Karpas-422 (cell line): ENCODE results near the gene PRKCB. TPM values are rescaled to one million over a fixed set of nuclear protein-coding genes. Genes with fewer than 3 reads are reported as not detected.

Source experiments
- DNase-seq: peaks from one replicate; pipeline ENCODE4 v3.0.0-alpha.2; 2015
- H2AFZ ChIP-seq: fragments of 200-600 bp; sonication (generic); 2 replicates; pipeline ENCODE4 v1.6.1; 2014; ENCODE audit warnings: antibody characterized with exemption, low read length, mixed read lengths
- H3K27ac ChIP-seq: fragments of 200-600 bp; sonication (generic); 2 replicates; pipeline ENCODE4 v1.5.1; 2014; ENCODE audit warnings: mild to moderate bottlenecking, low read length, moderate library complexity
- H3K27me3 ChIP-seq: fragments of 200-600 bp; sonication (generic); 2 replicates; pipeline ENCODE4 v1.6.1; 2014; ENCODE audit warnings: low read length, mixed read lengths
- H3K36me3 ChIP-seq: fragments of 200-600 bp; sonication (generic); 2 replicates; pipeline ENCODE4 v1.6.1; 2014; ENCODE audit warnings: low read length, mixed read lengths; ENCODE audit not compliant: insufficient read depth
- H3K4me1 ChIP-seq: fragments of 200-600 bp; sonication (generic); 2 replicates; pipeline ENCODE4 v1.6.1; 2014; ENCODE audit warnings: mild to moderate bottlenecking, low read length, mixed read lengths
- H3K4me2 ChIP-seq: fragments of 200-600 bp; sonication (generic); 2 replicates; pipeline ENCODE4 v1.6.1; 2014; ENCODE audit warnings: low read length, low read depth, mild to moderate bottlenecking; ENCODE audit not compliant: poor library complexity, severe bottlenecking
- H3K4me3 ChIP-seq: fragments of 200-600 bp; sonication (generic); 2 replicates; pipeline ENCODE4 v1.5.1; 2014; ENCODE audit warnings: mild to moderate bottlenecking, antibody characterized with exemption, low read length, mixed read lengths
- H3K79me2 ChIP-seq: fragments of 200-600 bp; sonication (generic); 2 replicates; pipeline ENCODE4 v1.6.1; 2014; ENCODE audit warnings: mild to moderate bottlenecking, low read length, mixed read lengths
- H3K9ac ChIP-seq: fragments of 200-600 bp; sonication (generic); 2 replicates; pipeline ENCODE4 v1.6.0; 2014; ENCODE audit warnings: low read length
- H3K9me2 ChIP-seq: fragments of 200-600 bp; sonication (generic), shearing (Covaris generic); replicated peaks from 2 replicates; pipeline ENCODE4 v1.6.0; 2014; ENCODE audit warnings: mild to moderate bottlenecking, low read length, moderate library complexity; ENCODE audit not compliant: insufficient read depth
- H3K9me3 ChIP-seq: fragments of 300-700, 200-600 bp; sonication (generic); 2 replicates; pipeline ENCODE4 v1.6.1; 2014; ENCODE audit warnings: low read length, mixed read lengths
- H4K20me1 ChIP-seq: fragments of 200-600 bp; sonication (generic); 2 replicates; pipeline ENCODE4 v1.6.1; 2014; ENCODE audit warnings: mild to moderate bottlenecking, antibody characterized with exemption, low read length, low read depth; ENCODE audit not compliant: insufficient read depth
- total RNA-seq: library from RNA; depleted of rRNA; stranded (reverse); fragments of >200 nt; shearing (Covaris generic); gene quantifications from 2 replicates; pipeline ENCODE4 v1.2.3, GENCODE V29; 2014; ENCODE audit warnings: low replicate concordance

Gene PRKCB
- total RNA-seq, 1 experiment from 2014 or later: 21.7 TPM

- Histone ChIP-seq H3K36me3 (no peaks in the 10 kb centered on the region), H3K9me2 (no peaks in the 10 kb centered on the region), H3K9ac (no peak overlapping the region), H3K27me3 (peaks cover 5% of the 10 kb centered on the region), H3K4me2 (no peak overlapping the region), H3K4me3 (no peak overlapping the region), H2AFZ (no peak overlapping the region), H3K27ac (no peak overlapping the region), H3K79me2 (no peaks in the 10 kb centered on the region), H3K9me3 (peaks cover 3% of the 10 kb centered on the region), H3K4me1 (peaks cover 11% of the 10 kb centered on the region), H4K20me1 (no peaks in the 10 kb centered on the region)
- no peak for DNase-seq
These were observed 5.5 kb upstream of the PRKCB start for GRCh38 chr16:23830276-23830675.

- Histone ChIP-seq H2AFZ (no peak overlapping the region), H3K9ac (no peak overlapping the region), H3K9me2 (no peaks in the 10 kb centered on the region)
These were observed 2.9 kb upstream of the PRKCB start for GRCh38 chr16:23832882-23833281.

GRCh38 chr16:23833504-23833903 lies 2.3 kb upstream of the PRKCB start:
- Histone ChIP-seq H3K4me1 (peaks cover 32% of the 10 kb centered on the region), H2AFZ (no peak overlapping the region), H3K9ac (no peak overlapping the region)

More at GRCh38 chr16:23832882-23833281, 2.9 kb upstream of the PRKCB start:
- H3K27me3 ChIP-seq: peaks cover 6% of the 10 kb centered on the region
- peaks cover 25% of the 10 kb centered on the region for H3K4me1 ChIP-seq
- no peak overlapping the region for H3K27ac ChIP-seq
- H3K36me3 ChIP-seq: no peaks in the 10 kb centered on the region
- H3K9me3 ChIP-seq: peaks cover 3% of the 10 kb centered on the region
- H3K4me3 ChIP-seq: no peak overlapping the region
- no peaks in the 10 kb centered on the region for H3K79me2 ChIP-seq
- H4K20me1 ChIP-seq: no peaks in the 10 kb centered on the region
- DNase-seq: peak; percentile 25
- no peak overlapping the region for H3K4me2 ChIP-seq

GRCh38 chr16:23833960-23834685 lies 1.7 kb upstream of the PRKCB start:
- H4K20me1 ChIP-seq: no peaks in the 10 kb centered on the region
- no peak overlapping the region for H2AFZ ChIP-seq
- H3K9me3 ChIP-seq: peaks cover 3% of the 10 kb centered on the region
- no peak overlapping the region for H3K4me2 ChIP-seq
- H3K79me2 ChIP-seq: no peaks in the 10 kb centered on the region
- H3K36me3 ChIP-seq: no peaks in the 10 kb centered on the region
- no peak for DNase-seq
- H3K9ac ChIP-seq: no peak overlapping the region
- H3K4me3 ChIP-seq: no peak overlapping the region
- peaks cover 6% of the 10 kb centered on the region for H3K27me3 ChIP-seq
- peaks cover 37% of the 10 kb centered on the region for H3K4me1 ChIP-seq
- H3K27ac ChIP-seq: no peak overlapping the region
- no peaks in the 10 kb centered on the region for H3K9me2 ChIP-seq

More at GRCh38 chr16:23833504-23833903, 2.3 kb upstream of the PRKCB start:
- no peaks in the 10 kb centered on the region for H4K20me1 ChIP-seq
- H3K79me2 ChIP-seq: no peaks in the 10 kb centered on the region
- H3K9me3 ChIP-seq: peaks cover 3% of the 10 kb centered on the region
- DNase-seq: no peak
- no peak overlapping the region for H3K4me3 ChIP-seq
- no peak overlapping the region for H3K4me2 ChIP-seq
- no peaks in the 10 kb centered on the region for H3K9me2 ChIP-seq
- no peak overlapping the region for H3K27ac ChIP-seq
- no peaks in the 10 kb centered on the region for H3K36me3 ChIP-seq
- peaks cover 6% of the 10 kb centered on the region for H3K27me3 ChIP-seq

- no peak overlapping the region for H2AFZ ChIP-seq
- no peak for DNase-seq
- no peaks in the 10 kb centered on the region for H3K9me2 ChIP-seq
- H3K27ac ChIP-seq: no peak overlapping the region
- peak overlapping the region; percentile 53 for H3K9ac ChIP-seq
- H3K9me3 ChIP-seq: no peaks in the 10 kb centered on the region
- peak overlapping the region; percentile 74 for H3K4me2 ChIP-seq
- H4K20me1 ChIP-seq: no peaks in the 10 kb centered on the region
- H3K27me3 ChIP-seq: peaks cover 6% of the 10 kb centered on the region
- no peaks in the 10 kb centered on the region for H3K36me3 ChIP-seq
- H3K4me1 ChIP-seq: peaks cover 37% of the 10 kb centered on the region
- peak overlapping the region; percentile 62 for H3K4me3 ChIP-seq
- no peaks in the 10 kb centered on the region for H3K79me2 ChIP-seq
These were observed 258 bp downstream of the PRKCB start for GRCh38 chr16:23836078-23836403.

- no peaks in the 10 kb centered on the region for H3K79me2 ChIP-seq
- peak overlapping the region; percentile 34; the same call in 1 of the 2 replicates for H2AFZ ChIP-seq
- H3K4me1 ChIP-seq: peaks cover 37% of the 10 kb centered on the region
- peaks cover 6% of the 10 kb centered on the region for H3K27me3 ChIP-seq
- H3K9me2 ChIP-seq: no peaks in the 10 kb centered on the region
- H3K27ac ChIP-seq: no peak overlapping the region
- peak overlapping the region; percentile 62 for H3K4me3 ChIP-seq
- H3K9me3 ChIP-seq: no peaks in the 10 kb centered on the region
- no peaks in the 10 kb centered on the region for H4K20me1 ChIP-seq
- peak overlapping the region; percentile 53 for H3K9ac ChIP-seq
- H3K4me2 ChIP-seq: peak overlapping the region; percentile 74
- no peaks in the 10 kb centered on the region for H3K36me3 ChIP-seq
- peak; percentile 69 for DNase-seq
These were observed 875 bp downstream of the PRKCB start for GRCh38 chr16:23836404-23837311.

- peak overlapping the region; percentile 74 for H3K4me2 ChIP-seq
- H3K9me2 ChIP-seq: no peaks in the 10 kb centered on the region
- H3K9ac ChIP-seq: peak overlapping the region; percentile 53
- peak overlapping the region; percentile 62 for H3K4me3 ChIP-seq
- no peaks in the 10 kb centered on the region for H4K20me1 ChIP-seq
- H3K4me1 ChIP-seq: peaks cover 46% of the 10 kb centered on the region
- H3K9me3 ChIP-seq: no peaks in the 10 kb centered on the region
- peak; percentile 55 for DNase-seq
- no peaks in the 10 kb centered on the region for H3K79me2 ChIP-seq
- no peaks in the 10 kb centered on the region for H3K36me3 ChIP-seq
- H3K27me3 ChIP-seq: peaks cover 6% of the 10 kb centered on the region
- H2AFZ ChIP-seq: no peak overlapping the region
- peak overlapping the region; percentile 37 for H3K27ac ChIP-seq
These were observed 1.9 kb downstream of the PRKCB start for GRCh38 chr16:23837553-23838308.
